Subcutaneous adipose tissue (tissue), 4 donors: ENCODE results near the gene SLC25A21. TPM values are rescaled to one million over a fixed set of nuclear protein-coding genes. Genes with fewer than 3 reads are reported as not detected.

ENCODE experiments used
- CTCF ChIP-seq: fragments of 450-650 bp; IDR thresholded peaks from one replicate; pipeline ENCODE4 v1.5.1; 2016; ENCODE audit warnings: low read depth, mild to moderate bottlenecking, control low read depth, antibody characterized with exemption, moderate library complexity
- total RNA-seq, 4 donors: library from RNA; depleted of rRNA; stranded (reverse); fragments of >200 nt; gene quantifications; one replicate each; pipeline ENCODE4 v1.1.0, GENCODE V29; 2016

Gene SLC25A21
- total RNA-seq, 4 donors from 2014 or later: 0.98 to 1.1 TPM; not detected in 2

- TF ChIP-seq CTCF: no peak
Observed at GRCh38 chr14:37194698-37195097, 22.3 kb upstream of the SLC25A21 start.

- TF ChIP-seq CTCF: no peak
Observed at GRCh38 chr14:37187294-37187693, 14.9 kb upstream of the SLC25A21 start.

GRCh38 chr14:37186865-37187264 lies 14.5 kb upstream of the SLC25A21 start:
- TF ChIP-seq CTCF: no peak

GRCh38 chr14:37185670-37186069 lies 13.3 kb upstream of the SLC25A21 start:
- TF ChIP-seq CTCF: no peak

- TF ChIP-seq CTCF: no peak
Observed at GRCh38 chr14:37181441-37181840, 9.0 kb upstream of the SLC25A21 start.

GRCh38 chr14:37179896-37180502 lies 7.6 kb upstream of the SLC25A21 start:
- no peak for TF ChIP-seq CTCF

GRCh38 chr14:37172936-37173614 lies 669 bp upstream of the SLC25A21 start:
- TF ChIP-seq CTCF: no peak
